Measurements from ENCODE around the gene PAF1. TPM values are rescaled to one million over a fixed set of nuclear protein-coding genes. Genes with fewer than 3 reads are reported as not detected.
A peak's percentile ranks its signal among the peaks of the same experiment; 100 is the strongest.

Gene PAF1
- polyA plus RNA-seq, 1 donor (not counting 4 experiments of a cell fraction or from before 2014, with no cell fraction given) = 39.4 TPM

DNA sequence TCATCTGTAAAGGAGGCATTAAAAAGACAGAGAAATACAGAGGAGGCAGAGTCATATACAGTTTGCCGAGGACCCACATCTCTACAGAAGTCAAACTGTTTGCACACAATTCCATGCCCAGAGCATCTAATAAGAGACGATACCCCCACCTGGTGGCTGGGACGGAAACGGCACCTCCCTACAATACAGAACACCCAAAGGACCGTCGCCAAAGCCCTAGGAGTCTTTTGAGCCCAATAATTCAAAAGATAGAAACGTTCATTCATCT lies 20.9 kb upstream of the PAF1 start:
- Histone ChIP-seq H3K9me1 (ENCODE audit: control insufficient read depth, extremely low read depth, insufficient read depth, low read length) (no peaks in the 10 kb centered on the region), H3K9me3 (ENCODE audit: control insufficient read depth, low read depth, low read length) (no peaks in the 10 kb centered on the region), H2AFZ (ENCODE audit: control insufficient read depth, low read length) (no peak overlapping the region), H3K36me3 (ENCODE audit: control insufficient read depth in 2 of 2, extremely low read depth in 1 of 2, insufficient read depth in 2 of 2, low read length in 2 of 2) (peaks cover 8 to 18% of the 10 kb centered on the region in 2 experiments), H3K4me2 (ENCODE audit: control insufficient read depth, extremely low read depth, insufficient read depth, low read depth, low read length) (peak overlapping the region; percentile 65), H3K4me1 (ENCODE audit: control insufficient read depth, extremely low read depth, insufficient read depth, low read length) (peaks cover 20% of the 10 kb centered on the region), H3K79me2 (ENCODE audit: control insufficient read depth, insufficient read depth, low read length) (peaks cover 23% of the 10 kb centered on the region), H3K9ac (ENCODE audit: control insufficient read depth, extremely low read depth, insufficient read depth, low read length) (peak overlapping the region; percentile 93), H3K27ac (ENCODE audit: control insufficient read depth, insufficient read depth, low read length) (peak overlapping the region; percentile 88), H4K20me1 (ENCODE audit: control insufficient read depth, extremely low read depth, insufficient read depth, low read length) (peaks cover 4% of the 10 kb centered on the region), H3K4me3 (ENCODE audit: control insufficient read depth in 2 of 3, extremely low read depth in 1 of 3, insufficient read depth in 2 of 3, low read depth in 1 of 3, low read length in 3 of 3) (peak overlapping the region in 2 of 3 experiments; percentile 11 to 50), H3K27me3 (ENCODE audit: control insufficient read depth, extremely low read depth, insufficient read depth, low read length) (no peaks in the 10 kb centered on the region)
- DNase-seq (ENCODE audit: low read depth, low spot score) = no peak
- TF ChIP-seq EZH2 (IDR thresholded peaks at IDR 0.05; ENCODE audit: low read length) = no peak
- TF ChIP-seq, protein P1, sequence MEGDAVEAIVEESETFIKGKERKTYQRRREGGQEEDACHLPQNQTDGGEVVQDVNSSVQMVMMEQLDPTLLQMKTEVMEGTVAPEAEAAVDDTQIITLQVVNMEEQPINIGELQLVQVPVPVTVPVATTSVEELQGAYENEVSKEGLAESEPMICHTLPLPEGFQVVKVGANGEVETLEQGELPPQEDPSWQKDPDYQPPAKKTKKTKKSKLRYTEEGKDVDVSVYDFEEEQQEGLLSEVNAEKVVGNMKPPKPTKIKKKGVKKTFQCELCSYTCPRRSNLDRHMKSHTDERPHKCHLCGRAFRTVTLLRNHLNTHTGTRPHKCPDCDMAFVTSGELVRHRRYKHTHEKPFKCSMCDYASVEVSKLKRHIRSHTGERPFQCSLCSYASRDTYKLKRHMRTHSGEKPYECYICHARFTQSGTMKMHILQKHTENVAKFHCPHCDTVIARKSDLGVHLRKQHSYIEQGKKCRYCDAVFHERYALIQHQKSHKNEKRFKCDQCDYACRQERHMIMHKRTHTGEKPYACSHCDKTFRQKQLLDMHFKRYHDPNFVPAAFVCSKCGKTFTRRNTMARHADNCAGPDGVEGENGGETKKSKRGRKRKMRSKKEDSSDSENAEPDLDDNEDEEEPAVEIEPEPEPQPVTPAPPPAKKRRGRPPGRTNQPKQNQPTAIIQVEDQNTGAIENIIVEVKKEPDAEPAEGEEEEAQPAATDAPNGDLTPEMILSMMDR (optimal IDR thresholded peaks at IDR 0.05 in 1 of 3, IDR thresholded peaks at IDR 0.05 in 1 of 3, conservative IDR thresholded peaks at IDR 0.05 in 1 of 3; ENCODE audit: extremely low read depth in 1 of 3, insufficient read depth in 2 of 3, low read length in 3 of 3) = peak; percentile 79 to 94 (median 93)
- FAIRE-seq = peak; percentile 71
- dilution Hi-C loops (cut with MboI; ENCODE audit: extremely low pct_ligation_motif_present, low sequenced_read_pairs) = no loop called here

DNA sequence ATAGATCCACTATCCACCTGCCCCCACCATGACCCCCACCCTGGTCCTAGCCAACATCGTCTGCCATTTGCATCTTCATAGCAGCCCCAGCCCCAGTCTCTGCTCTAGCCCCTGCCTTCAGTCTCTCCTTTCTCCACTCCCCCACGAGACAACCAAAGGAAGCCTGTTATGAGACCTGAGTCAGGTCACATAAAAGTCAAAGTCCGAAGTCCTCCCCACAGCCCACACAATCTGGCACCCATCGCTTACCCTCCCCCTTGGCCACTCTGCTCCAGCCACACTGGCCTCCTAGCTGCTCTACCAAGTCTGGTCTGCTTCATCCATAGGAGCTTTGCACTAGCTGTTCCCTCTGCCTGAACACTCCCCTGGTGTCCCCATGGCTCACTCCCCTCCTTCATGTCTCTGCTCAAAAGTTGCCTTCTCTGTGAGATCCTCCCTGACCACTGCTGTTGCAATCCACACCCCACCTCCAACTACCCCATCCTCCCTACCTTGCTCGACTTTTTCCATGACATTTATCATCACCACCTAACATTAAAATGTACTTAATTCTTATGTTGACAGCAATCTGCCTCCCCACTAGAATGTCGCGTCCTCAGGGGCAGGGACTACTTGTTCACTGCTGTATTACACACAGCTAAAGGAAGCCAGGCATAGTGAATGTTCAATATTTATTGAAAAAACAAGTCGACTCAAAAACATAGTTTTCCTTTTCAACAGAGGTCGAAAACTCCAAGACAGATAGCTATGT lies 20.4 kb upstream of the PAF1 start:
- DNase-seq (ENCODE audit: low read depth, low spot score) (no peak), FAIRE-seq (no peak)
- H3K36me3 ChIP-seq (ENCODE audit: control insufficient read depth in 2 of 2, extremely low read depth in 1 of 2, insufficient read depth in 2 of 2, low read length in 2 of 2) = peaks cover 8 to 18% of the 10 kb centered on the region in 2 experiments
- H3K79me2 ChIP-seq (ENCODE audit: control insufficient read depth, insufficient read depth, low read length) = peaks cover 24% of the 10 kb centered on the region
- peak overlapping the region; percentile 88 for H3K27ac ChIP-seq (ENCODE audit: control insufficient read depth, insufficient read depth, low read length)
- dilution Hi-C loops (cut with MboI; ENCODE audit: extremely low pct_ligation_motif_present, low sequenced_read_pairs) = no loop called here
- H2AFZ ChIP-seq (ENCODE audit: control insufficient read depth, low read length) = no peak overlapping the region
- no peaks in the 10 kb centered on the region for H3K9me1 ChIP-seq (ENCODE audit: control insufficient read depth, extremely low read depth, insufficient read depth, low read length)
- H3K27me3 ChIP-seq (ENCODE audit: control insufficient read depth, extremely low read depth, insufficient read depth, low read length) = no peaks in the 10 kb centered on the region
- TF ChIP-seq, protein P1 (optimal IDR thresholded peaks at IDR 0.05 in 1 of 3, IDR thresholded peaks at IDR 0.05 in 1 of 3, conservative IDR thresholded peaks at IDR 0.05 in 1 of 3; ENCODE audit: extremely low read depth in 1 of 3, insufficient read depth in 2 of 3, low read length in 3 of 3) = no peak
- no peak for TF ChIP-seq EZH2 (IDR thresholded peaks at IDR 0.05; ENCODE audit: low read length)
- H3K9ac ChIP-seq (ENCODE audit: control insufficient read depth, extremely low read depth, insufficient read depth, low read length) = peak overlapping the region; percentile 93
- peaks cover 21% of the 10 kb centered on the region for H3K4me1 ChIP-seq (ENCODE audit: control insufficient read depth, extremely low read depth, insufficient read depth, low read length)
- H3K4me3 ChIP-seq (ENCODE audit: control insufficient read depth in 2 of 3, extremely low read depth in 1 of 3, insufficient read depth in 2 of 3, low read depth in 1 of 3, low read length in 3 of 3) = peak overlapping the region in 2 of 3 experiments; percentile 11 to 50
- no peaks in the 10 kb centered on the region for H3K9me3 ChIP-seq (ENCODE audit: control insufficient read depth, low read depth, low read length)
- H4K20me1 ChIP-seq (ENCODE audit: control insufficient read depth, extremely low read depth, insufficient read depth, low read length) = peaks cover 4% of the 10 kb centered on the region
- peak overlapping the region; percentile 65 for H3K4me2 ChIP-seq (ENCODE audit: control insufficient read depth, extremely low read depth, insufficient read depth, low read depth, low read length)

Measured in keratinocyte (primary cell).